Right lobe of liver (tissue), 4 donors: ENCODE data around the gene ARL3.

Experiments
- CTCF ChIP-seq, 4 donors: fragments of 200-600 bp in 3 of 4; fragments of 450-650 bp in 1 of 4; IDR thresholded peaks; one replicate each; pipeline versions ENCODE4 v1.5.1 to v1.8.0; 2016 to 2022; ENCODE audit warnings: antibody characterized with exemption in 4 of 4, mild to moderate bottlenecking in 2 of 4
- POLR2A ChIP-seq: fragments of 450-650 bp; IDR thresholded peaks from one replicate; pipeline ENCODE4 v1.6.1; 2017; ENCODE audit warnings: antibody characterized with exemption, mild to moderate bottlenecking
- donor health status: DM: no; HTN: no; CAD: no.
- donor health status: DM: no; HTN: no; CAD: no.
- donor health status: DM: no; HTN: yes; CAD: no.

DNA sequence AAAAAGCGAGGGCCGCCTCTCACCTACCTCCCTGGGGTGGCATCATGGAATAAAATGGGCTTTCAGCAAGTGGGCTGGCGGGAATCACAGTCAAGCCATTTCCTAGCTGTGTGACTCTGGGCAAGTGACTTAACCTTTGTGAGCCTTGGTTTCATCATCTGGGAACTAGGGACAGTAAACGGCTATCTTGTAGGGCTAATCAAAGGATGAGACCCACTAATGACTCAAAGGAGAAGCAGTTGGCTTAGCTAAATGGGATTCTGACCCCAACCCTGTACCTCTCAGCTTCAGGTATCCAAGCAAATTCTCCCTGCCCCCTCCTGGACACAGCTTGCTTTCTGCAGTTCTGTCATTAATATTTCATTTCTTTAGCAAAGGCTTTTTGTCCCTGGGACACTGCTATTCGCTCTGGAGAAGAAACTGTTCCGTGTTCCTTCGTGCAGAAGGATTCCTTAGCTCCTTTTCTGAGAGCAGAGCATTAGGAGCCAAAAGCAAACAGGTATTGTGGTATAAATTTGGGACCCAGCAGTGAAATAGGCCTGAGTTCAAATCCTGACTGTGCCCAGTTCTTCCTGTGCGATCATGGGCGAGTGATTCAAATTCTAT lies 44.0 kb downstream of the ARL3 start:
- no peak for TF ChIP-seq CTCF (IDR thresholded peaks at IDR 0.05)
- no peak for TF ChIP-seq POLR2A
